GM21423 (cell line): ENCODE results near the gene RASEF.
"Not testable (repeated sequence)": the region's sequence is repeated elsewhere in the genome, so short reads cannot be mapped to it uniquely, and the experiment has no call there.

ENCODE experiments used
- ATAC-seq: cut with Tn5 transposase; IDR thresholded peaks from one replicate; pipeline ENCODE4 v1.9.1; 2021; ENCODE audit warnings: mild to moderate bottlenecking, moderate library complexity; ENCODE audit not compliant: unreplicated experiment

Gene RASEF

GRCh38 chr9:82981552-82981951 is 81.4 kb downstream of the RASEF start:
- ATAC-seq: no peak

- no peak for ATAC-seq
These were observed 87.8 kb downstream of the RASEF start for GRCh38 chr9:82975176-82975575.

GRCh38 chr9:82972446-82972845 is 90.5 kb downstream of the RASEF start:
- ATAC-seq: no peak

- no peak for ATAC-seq
These were observed 92.6 kb downstream of the RASEF start for GRCh38 chr9:82970359-82970758.

GRCh38 chr9:82969291-82969690 is 93.7 kb downstream of the RASEF start:
- no peak for ATAC-seq

GRCh38 chr9:82968816-82969215 is 94.1 kb downstream of the RASEF start:
- no peak for ATAC-seq

GRCh38 chr9:82968388-82968787 is 94.6 kb downstream of the RASEF start:
- no peak for ATAC-seq

- ATAC-seq: peak; percentile 95
These were observed 101.3 kb downstream of the RASEF start for GRCh38 chr9:82961504-82962125.

- ATAC-seq: no peak
These were observed 105.2 kb downstream of the RASEF start for GRCh38 chr9:82957529-82958379.

- ATAC-seq: no peak
These were observed 113.7 kb downstream of the RASEF start for GRCh38 chr9:82949203-82949602.

GRCh38 chr9:82940376-82940775 is 122.6 kb downstream of the RASEF start:
- ATAC-seq: no peak

- ATAC-seq: no peak
These were observed 123.5 kb downstream of the RASEF start for GRCh38 chr9:82939451-82939850.

- no peak for ATAC-seq
These were observed 124.3 kb downstream of the RASEF start for GRCh38 chr9:82938426-82939218.

GRCh38 chr9:82936561-82936960 is 126.4 kb downstream of the RASEF start:
- ATAC-seq: not testable (repeated sequence)

GRCh38 chr9:82934949-82935348 is 128.0 kb downstream of the RASEF start:
- no peak for ATAC-seq

GRCh38 chr9:82934025-82934424 is 128.9 kb downstream of the RASEF start:
- ATAC-seq: not testable (repeated sequence)

- ATAC-seq: no peak
These were observed 132.8 kb downstream of the RASEF start for GRCh38 chr9:82930116-82930515.
